HG03108 (cell line): ENCODE results near the gene COX15.
"Not testable (repeated sequence)": the region's sequence is repeated elsewhere in the genome, so short reads cannot be mapped to it uniquely, and the experiment has no call there.

Experiments used
- ATAC-seq: cut with Tn5 transposase; IDR thresholded peaks from one replicate; pipeline ENCODE4 v1.9.1; 2021; ENCODE audit warnings: moderate library complexity; ENCODE audit not compliant: unreplicated experiment

The COX15 gene

GRCh38 chr10:99732033-99732842, at the start of gene COX15, which contains the start of gene CUTC:
Gene COX15 (minus strand): TSS chr10:99732127. CDS start chr10:99732049, 78 bp downstream.
Gene CUTC (plus strand): TSS chr10:99732234. CDS start chr10:99732349, 115 bp downstream.
- peak; percentile 81 for ATAC-seq

DNA sequence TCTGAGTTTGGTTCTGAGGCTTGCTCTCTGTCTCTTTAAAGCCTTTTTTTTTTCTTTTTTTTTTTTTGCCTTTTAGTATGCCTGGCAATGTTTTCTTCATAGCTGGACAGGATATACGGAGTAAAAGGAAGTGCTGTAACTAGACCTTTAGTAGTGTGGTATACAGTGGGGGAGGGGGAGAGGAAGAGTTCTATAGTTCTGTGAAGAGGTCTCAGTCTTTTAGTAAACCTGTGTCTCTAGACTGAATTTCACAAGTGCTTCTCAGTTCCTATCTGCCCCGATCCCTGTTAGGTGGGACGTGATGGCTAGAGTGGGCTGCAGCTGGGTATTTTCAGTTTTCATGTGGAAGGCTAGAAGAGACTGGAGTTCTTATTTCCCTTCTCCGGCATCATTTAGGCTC, 47.4 kb upstream of the COX15 start:
- ATAC-seq = no peak

DNA sequence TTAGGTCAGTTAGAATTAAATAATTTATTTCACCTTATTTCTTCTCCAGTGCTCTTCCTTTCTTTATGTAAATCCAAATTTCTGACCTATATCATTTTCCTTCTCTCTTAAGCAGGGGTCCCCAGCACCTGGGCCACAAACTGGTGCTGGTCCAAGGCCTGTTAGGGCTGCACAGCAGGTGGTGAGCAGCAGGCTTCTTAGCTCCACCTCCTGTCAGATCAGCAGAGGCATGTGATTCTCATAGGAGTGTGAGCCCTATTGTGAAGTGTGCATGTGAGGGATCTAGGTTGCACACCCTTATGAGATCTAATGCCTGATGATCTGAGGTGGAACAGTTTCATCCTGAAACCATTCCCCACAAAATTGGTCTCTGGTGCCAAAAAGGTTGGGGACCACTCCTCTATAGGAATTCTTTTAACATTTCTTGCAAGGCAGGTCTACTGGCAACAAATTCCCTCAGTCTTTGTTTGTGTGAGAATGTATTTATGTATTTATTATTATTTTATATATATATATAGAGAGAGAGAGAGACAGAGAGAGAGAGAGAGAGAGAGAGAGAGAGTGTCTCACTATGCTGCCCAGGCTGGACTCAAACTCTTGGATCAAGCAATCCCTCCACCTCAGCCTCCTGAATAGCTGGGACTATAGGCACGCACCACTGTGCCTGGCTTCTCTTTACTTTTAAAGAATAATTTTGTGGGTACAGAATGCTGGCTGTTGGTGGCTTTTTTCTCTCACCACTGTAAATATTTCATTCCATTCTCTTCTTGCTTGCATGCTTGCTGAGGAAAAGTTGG, 46.2 kb upstream of the COX15 start:
- ATAC-seq = no peak

DNA sequence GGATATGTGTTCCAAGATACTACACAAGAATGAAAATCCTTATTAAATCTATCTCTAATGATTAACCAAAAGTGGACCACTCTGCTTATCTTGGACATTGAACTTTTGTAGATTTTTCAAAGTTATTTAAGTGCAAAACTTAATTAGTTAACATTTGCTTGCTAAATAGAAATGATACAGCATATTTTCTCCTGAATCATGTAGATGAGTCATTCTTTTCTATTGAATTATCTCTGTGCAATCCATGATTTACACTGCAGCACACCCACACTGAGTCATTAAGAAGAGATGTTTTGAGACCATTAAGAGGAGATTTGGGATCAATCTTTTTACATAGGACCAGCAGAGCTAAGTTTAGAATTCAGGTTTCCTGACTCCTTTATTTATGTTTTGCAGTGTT, 43.9 kb upstream of the COX15 start:
- ATAC-seq = no peak

GRCh38 chr10:99770408-99771045, 38.6 kb upstream of the COX15 start:
- ATAC-seq = no peak

DNA sequence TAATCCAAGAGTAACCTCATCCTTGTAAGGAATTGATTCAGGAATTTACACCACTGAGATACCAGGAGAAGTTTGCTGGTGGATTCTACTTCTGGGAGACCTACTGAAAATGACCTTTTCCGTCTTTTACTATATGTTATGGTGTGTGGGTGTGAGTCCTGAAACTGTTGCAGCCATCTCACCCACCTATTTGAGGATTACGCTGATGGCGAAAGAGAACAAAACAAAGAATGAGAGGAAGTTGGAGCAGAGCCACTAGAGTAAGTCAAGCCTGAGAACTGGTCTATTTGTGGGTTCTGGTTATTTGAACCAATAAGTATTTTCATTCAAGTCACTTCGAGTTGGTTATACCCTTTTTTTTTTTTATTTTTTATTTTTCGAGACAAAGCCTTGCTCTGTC, 37.8 kb upstream of the COX15 start:
- no peak for ATAC-seq

- ATAC-seq = no peak
These were observed 36.6 kb upstream of the COX15 start for GRCh38 chr10:99768556-99768955.

DNA sequence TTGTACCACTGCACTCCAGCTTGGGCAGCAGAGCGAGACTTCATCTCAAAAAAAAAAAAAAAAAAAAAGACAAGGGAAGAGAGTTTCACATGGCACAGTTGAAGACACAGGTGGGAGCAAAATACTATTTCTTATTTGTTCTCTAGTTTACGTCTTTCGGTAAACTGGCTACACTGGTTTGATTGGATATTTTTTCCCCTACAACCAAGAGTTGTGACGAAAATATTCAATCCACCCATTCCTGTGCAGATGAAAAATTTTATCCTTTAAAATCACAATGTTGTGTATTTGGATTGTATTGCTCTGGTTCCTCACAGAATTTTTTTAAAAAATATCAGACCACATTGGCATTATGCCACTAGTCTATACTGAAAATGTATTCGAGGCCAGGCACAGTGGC, 36.0 kb upstream of the COX15 start:
- ATAC-seq = no peak

GRCh38 chr10:99766302-99766681, 34.4 kb upstream of the COX15 start:
- peak; percentile 78 for ATAC-seq

- peak; percentile 29 for ATAC-seq
These were observed 33.9 kb upstream of the COX15 start for GRCh38 chr10:99765672-99766301.

DNA sequence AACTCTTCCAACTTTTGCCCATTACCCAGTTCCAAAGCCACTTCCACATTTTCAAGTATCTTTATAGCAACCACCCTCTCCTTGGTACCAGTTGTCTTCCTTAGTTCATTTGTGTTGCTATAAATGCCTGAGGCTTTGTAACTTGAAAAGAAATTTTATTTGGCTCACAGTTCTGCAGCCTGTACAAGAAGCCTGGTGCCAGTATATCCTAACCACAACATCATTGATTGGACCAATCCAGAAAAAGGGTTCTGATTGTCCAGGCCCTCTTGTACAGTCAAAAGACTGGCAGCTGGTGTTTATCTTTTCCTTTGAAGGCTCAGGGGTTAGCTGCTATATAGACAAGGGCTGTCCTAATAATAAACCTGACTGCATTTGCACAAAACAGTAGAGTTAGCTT, 29.4 kb upstream of the COX15 start:
- ATAC-seq = no peak

- no peak for ATAC-seq
These were observed 28.4 kb upstream of the COX15 start for GRCh38 chr10:99760321-99760720.

DNA sequence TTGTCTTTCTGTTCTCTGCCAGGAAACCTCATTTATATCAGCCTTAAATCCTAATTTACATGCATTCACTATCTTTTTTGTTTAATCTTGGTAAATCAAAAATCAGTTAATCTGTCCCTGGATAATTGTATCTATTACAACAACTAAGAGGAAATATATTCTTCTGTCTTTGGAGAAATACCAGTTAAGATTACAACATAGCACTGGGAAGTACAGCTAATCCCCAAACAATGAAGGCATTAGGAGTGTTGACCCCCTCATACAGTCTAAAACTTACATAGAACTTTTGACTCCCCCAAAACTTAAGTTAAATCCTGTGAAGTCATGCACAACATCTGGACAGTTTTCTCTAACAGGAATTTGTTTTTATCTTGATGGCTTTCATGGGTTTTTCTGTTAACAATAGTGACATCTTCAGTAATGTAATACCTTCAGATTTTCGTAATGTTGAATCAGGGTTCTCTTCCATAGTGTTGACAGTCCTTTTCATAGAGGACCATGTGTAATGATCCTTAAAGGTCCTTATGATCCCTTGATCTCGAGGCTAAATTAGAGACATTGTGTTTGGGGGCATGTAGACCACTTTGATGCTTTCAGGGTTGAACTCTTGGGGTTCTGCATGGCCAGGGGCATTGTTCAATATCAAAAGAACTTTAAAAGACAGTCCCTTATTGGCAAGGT, 26.4 kb upstream of the COX15 start:
- ATAC-seq = no peak

- ATAC-seq = no peak
These were observed 24.2 kb upstream of the COX15 start for GRCh38 chr10:99756159-99756558.

DNA sequence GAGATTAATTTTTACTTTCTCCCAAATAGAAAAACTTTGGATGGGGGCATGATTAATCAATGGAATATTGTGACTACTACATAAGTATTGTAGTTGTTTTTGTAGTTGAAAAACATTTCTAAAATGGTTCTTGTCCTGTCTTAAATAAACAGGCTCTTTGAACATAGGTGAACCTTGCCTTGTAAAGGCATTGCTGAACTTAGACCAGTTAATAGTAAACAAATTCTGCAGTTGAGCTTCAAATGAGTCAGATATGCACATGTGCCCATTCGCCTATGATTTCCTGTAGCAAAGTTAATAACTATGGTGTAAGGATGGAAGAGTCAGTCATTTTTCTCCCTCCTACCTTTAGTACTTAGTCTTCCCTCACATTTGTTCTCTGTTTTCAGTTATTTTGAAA, 22.7 kb upstream of the COX15 start:
- no peak for ATAC-seq

GRCh38 chr10:99750641-99751040, 18.7 kb upstream of the COX15 start:
- no peak for ATAC-seq

- no peak for ATAC-seq
These were observed 17.0 kb upstream of the COX15 start for GRCh38 chr10:99748823-99749451.

DNA sequence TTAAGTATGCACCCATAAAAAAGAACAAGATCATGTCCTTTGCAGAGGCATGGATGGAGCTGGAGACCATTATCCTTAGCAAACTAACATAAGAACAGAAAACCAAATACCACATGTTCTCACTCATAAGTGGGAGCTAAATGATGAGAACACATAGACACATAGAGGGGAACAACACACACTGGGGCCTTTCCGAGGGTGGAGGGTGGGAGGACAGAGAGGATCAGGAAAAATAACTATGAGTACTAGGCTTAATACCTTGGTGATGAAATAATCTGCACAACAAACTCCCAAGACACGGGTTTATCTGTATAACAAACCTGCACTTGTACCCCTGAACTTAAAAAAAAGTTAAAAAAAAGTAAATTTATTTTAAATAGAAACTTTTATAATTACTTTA, 14.2 kb upstream of the COX15 start:
- not testable (repeated sequence) for ATAC-seq

DNA sequence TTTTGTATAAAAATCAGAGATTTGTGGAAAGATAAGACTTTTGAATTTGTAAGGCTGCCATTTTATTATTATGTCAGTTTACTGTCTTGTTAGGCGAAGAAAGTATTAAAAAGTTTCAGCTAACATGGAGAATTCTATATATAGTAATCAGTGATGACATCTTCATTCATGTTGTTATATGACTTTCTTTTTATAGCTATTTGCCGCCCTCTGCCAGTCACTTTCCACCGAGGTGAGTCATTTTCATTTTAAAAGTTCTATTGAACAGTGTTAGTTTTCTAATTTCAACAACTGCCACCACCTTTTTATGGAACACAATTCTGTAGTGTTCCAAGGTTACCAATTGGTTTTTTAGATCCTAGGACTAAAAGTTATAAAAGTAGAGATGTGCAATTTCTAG, 11.9 kb upstream of the COX15 start:
- no peak for ATAC-seq

DNA sequence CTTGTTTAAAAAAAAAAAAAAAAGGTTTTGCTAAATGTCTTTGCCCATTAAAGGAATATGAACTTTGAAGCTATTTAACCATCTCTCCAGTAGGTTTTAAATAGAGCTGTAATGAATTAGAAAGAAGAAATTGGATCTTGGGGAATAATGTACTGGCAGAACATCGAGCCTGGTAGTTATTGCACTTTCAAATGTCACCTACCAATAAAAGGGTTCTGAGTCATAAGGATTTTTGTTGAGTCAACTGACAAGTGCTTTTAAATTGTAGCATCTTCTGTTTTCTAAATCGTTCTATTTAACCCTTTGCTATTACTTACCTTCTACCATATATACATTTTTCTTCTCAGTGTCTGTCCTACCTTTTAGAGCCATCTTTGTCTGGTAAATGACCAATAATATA, 10.8 kb upstream of the COX15 start:
- ATAC-seq = no peak
